Kidney (tissue), 14 donors: ENCODE results near the gene DNAI7. TPM values are rescaled to one million over a fixed set of nuclear protein-coding genes. Genes with fewer than 3 reads are reported as not detected.

Source experiments
- DNase-seq, 5 donors: peaks; one replicate each; pipeline ENCODE4 v3.0.0-alpha.2; 2013 to 2020
- FAIRE-seq: peaks from 2 replicates; lab custom pipeline; 2012; peaks lifted over from hg19 to GRCh38; lab: Jason Lieb, UNC
- H3K27ac ChIP-seq, 2 donors: one replicate each; pipeline ENCODE4 v1.7.0; 2013; ENCODE audit warnings: low read depth in 2 of 2, low read length in 2 of 2, inconsistent platforms in 1 of 2
- H3K27me3 ChIP-seq: one replicate; pipeline ENCODE4 v1.7.1; 2013; ENCODE audit warnings: low read length, inconsistent platforms; ENCODE audit not compliant: control insufficient read depth, insufficient read depth
- H3K36me3 ChIP-seq, 3 donors: one replicate each; pipeline versions ENCODE4 v1.7.0 to v1.7.1; 2013; ENCODE audit warnings: low read length in 3 of 3, control low read depth in 1 of 3, inconsistent platforms in 1 of 3; ENCODE audit not compliant: insufficient read depth in 3 of 3, control insufficient read depth in 2 of 3
- H3K4me1 ChIP-seq, 3 donors: one replicate each; pipeline versions ENCODE4 v1.7.0 to v1.7.1; 2013; ENCODE audit warnings: low read length in 3 of 3, inconsistent platforms in 1 of 3, low read depth in 1 of 3; ENCODE audit not compliant: control insufficient read depth in 2 of 3, insufficient read depth in 2 of 3
- H3K4me3 ChIP-seq, 3 donors: one replicate each; pipeline versions ENCODE4 v1.7.0 to v1.8.1; 2013; ENCODE audit warnings: low read length in 3 of 3, control low read depth in 1 of 3, inconsistent platforms in 1 of 3
- H3K9ac ChIP-seq, 3 donors: one replicate each; pipeline versions ENCODE4 v1.7.0 to v1.7.1; 2013; ENCODE audit warnings: low read length in 3 of 3, control low read depth in 1 of 3, inconsistent platforms in 1 of 3
- H3K9me3 ChIP-seq, 3 donors: one replicate each; pipeline versions ENCODE4 v1.7.0 to v1.7.1; 2013; ENCODE audit warnings: low read length in 3 of 3, control low read depth in 1 of 3, inconsistent platforms in 1 of 3; ENCODE audit not compliant: control insufficient read depth in 2 of 3, insufficient read depth in 1 of 3
- intact Hi-C: fragments of 100-400 bp; cut with DNase I; formaldehyde crosslinking; loops from one replicate; pipeline ENCODE4 v1.11.1; 2022
- polyA plus RNA-seq: library from polyadenylated mRNA; stranded (reverse); fragments of 350-450 nt; fragmentation: Illumina TruSeq; extraction: RNeasy Lipid Tissue Mini Kit (QIAGEN cat#74804); gene quantifications from one replicate; pipeline ENCODE4 v1.2.3, GENCODE V29; 2014; ENCODE audit warnings: low read depth, low replicate concordance; ENCODE audit not compliant: insufficient read depth
- total RNA-seq: library from RNA; stranded (reverse); fragmentation: NEBNext Ultra II Directional; extraction: Animal tissue kit (Norgen Biotek cat#: 25700); gene quantifications from one replicate; pipeline ENCODE4 v1.2.1, GENCODE V29; 2021
- TF ChIP-seq, protein P1 (sequence below): IDR thresholded peaks from 3 replicates; pipeline ENCODE4 v1.5.1; 2012; ENCODE audit warnings: mild to moderate bottlenecking, moderate library complexity, borderline replicate concordance; ENCODE audit not compliant: insufficient read depth; ENCODE audit errors: extremely low read depth
- donor health status: control.
- donor health status: control.
- donor health status: control.
- donor health status: control.
- donor health status: control.
- donor health status: DM: yes; HTN: yes; CAD: no.
- donor health status: Normal renal cell carcinoma (clear cell type).

The DNAI7 gene
- total and polyA plus RNA-seq, 2 donors from 2014 or later: 3.0 to 5.3 TPM

GRCh38 chr12:25184132-25184531 is 10.8 kb downstream of the DNAI7 start:
- TF ChIP-seq, protein P1, sequence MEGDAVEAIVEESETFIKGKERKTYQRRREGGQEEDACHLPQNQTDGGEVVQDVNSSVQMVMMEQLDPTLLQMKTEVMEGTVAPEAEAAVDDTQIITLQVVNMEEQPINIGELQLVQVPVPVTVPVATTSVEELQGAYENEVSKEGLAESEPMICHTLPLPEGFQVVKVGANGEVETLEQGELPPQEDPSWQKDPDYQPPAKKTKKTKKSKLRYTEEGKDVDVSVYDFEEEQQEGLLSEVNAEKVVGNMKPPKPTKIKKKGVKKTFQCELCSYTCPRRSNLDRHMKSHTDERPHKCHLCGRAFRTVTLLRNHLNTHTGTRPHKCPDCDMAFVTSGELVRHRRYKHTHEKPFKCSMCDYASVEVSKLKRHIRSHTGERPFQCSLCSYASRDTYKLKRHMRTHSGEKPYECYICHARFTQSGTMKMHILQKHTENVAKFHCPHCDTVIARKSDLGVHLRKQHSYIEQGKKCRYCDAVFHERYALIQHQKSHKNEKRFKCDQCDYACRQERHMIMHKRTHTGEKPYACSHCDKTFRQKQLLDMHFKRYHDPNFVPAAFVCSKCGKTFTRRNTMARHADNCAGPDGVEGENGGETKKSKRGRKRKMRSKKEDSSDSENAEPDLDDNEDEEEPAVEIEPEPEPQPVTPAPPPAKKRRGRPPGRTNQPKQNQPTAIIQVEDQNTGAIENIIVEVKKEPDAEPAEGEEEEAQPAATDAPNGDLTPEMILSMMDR: no peak
- Histone ChIP-seq H3K36me3 (no peaks in the 10 kb centered on the region), H3K4me3 (no peak overlapping the region), H3K27ac (no peak overlapping the region), H3K4me1 (no peaks in the 10 kb centered on the region), H3K9me3 (peaks cover 0 to 3% (median 0%) of the 10 kb centered on the region in 3 donors), H3K27me3 (no peaks in the 10 kb centered on the region), H3K9ac (no peak overlapping the region)
- no peak for DNase-seq
- FAIRE-seq: no peak
- intact Hi-C loops: no loop called here

- no peak overlapping the region for H3K27ac ChIP-seq
- H3K9ac ChIP-seq: no peak overlapping the region
- FAIRE-seq (no peak), DNase-seq (no peak)
- intact Hi-C loops: no loop called here
- no peaks in the 10 kb centered on the region for H3K27me3 ChIP-seq
- TF ChIP-seq, protein P1: no peak
- H3K36me3 ChIP-seq: no peaks in the 10 kb centered on the region
- H3K9me3 ChIP-seq: peaks cover 0 to 3% (median 0%) of the 10 kb centered on the region in 3 donors
- H3K4me3 ChIP-seq: no peak overlapping the region
- H3K4me1 ChIP-seq: no peaks in the 10 kb centered on the region
Observed at GRCh38 chr12:25182765-25183164, 12.2 kb downstream of the DNAI7 start.

DNA sequence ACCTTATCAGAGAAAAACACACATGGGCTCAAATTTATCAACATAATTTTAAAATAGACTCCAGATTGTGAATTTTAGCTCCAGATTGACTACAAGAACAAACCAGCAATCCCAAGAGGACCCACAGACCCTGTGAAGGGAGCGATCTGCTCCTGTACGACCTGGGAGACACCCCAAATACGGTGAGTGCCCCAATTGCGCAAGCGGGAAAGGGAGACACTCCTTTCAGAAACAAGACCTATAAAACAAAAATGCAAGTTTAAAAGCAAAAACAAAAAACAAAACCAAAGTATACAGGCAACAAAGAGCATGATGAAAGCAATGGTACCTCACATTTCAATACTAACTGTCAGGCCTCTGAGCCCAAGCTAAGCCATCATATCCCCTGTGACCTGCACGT is 32.1 kb downstream of the DNAI7 start:
- Histone ChIP-seq H3K27me3 (no peaks in the 10 kb centered on the region), H3K36me3 (no peaks in the 10 kb centered on the region), H3K4me3 (no peak overlapping the region), H3K4me1 (no peaks in the 10 kb centered on the region), H3K27ac (no peak overlapping the region), H3K9ac (no peak overlapping the region), H3K9me3 (no peaks in the 10 kb centered on the region)
- TF ChIP-seq, protein P1: no peak
- FAIRE-seq: no peak
- intact Hi-C loops: no loop called here
- DNase-seq: peak in 1 of 5 donors; percentile 5

DNA sequence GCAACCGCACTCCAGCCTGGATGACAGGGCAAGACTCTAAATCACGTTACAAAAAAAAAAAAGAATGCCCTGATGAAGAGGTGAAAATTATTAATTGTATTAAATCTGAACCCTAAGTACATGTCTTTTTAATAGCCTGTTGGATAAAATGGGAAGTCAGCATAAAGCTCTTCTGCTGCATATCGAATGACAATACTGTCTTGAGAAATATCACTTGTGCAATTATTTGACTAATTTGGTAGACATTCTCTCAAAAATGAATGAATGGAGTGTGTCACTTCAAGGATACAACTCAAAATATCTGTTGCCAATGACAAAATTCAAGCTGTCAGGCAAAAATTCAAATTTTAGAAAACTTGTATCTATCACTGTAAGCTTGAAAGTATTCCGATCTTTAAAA is 38.9 kb downstream of the DNAI7 start:
- Histone ChIP-seq H3K9me3 (no peaks in the 10 kb centered on the region), H3K4me1 (no peaks in the 10 kb centered on the region), H3K4me3 (no peak overlapping the region), H3K27me3 (no peaks in the 10 kb centered on the region), H3K27ac (no peak overlapping the region), H3K36me3 (no peaks in the 10 kb centered on the region), H3K9ac (no peak overlapping the region)
- TF ChIP-seq, protein P1: no peak
- intact Hi-C loops: no loop called here
- DNase-seq: no peak
- FAIRE-seq: no peak
